ENCODE results near the gene WTIP. TPM values are rescaled to one million over a fixed set of nuclear protein-coding genes. Genes with fewer than 3 reads are reported as not detected.
"Not testable (repeated sequence)": the region's sequence is repeated elsewhere in the genome, so short reads cannot be mapped to it uniquely, and the experiment has no call there.

WTIP gene
- total and polyA plus RNA-seq, 5 donors = 8.2 to 20.1 (median 17.2) TPM

DNA sequence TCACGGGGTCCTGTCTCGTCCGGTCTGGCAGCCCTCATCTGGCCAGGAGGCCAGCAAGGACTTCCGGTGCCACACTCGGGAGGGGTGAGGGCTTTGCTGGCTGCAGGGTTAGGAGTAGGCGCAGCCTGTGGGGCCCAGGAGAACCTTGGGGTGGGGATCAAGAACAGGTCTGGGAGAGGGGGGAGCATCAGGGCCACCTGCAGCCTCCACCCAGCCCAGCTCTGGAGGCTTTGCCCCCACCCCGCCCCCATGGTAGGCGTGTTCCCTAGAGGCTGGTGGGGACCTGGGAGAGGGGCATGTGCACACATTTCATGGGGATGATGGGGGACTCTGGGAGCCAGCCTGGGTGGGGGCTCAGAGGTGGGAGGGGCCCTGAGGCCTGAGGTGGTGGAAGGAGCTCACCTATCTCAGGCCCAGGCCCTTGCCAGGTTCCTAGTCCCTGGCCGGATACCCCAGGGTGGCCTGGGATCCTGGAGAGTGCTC, 23.3 kb downstream of the WTIP start:
- Histone ChIP-seq H3K27ac (ENCODE audit: low read length) (no peak overlapping the region), H3K27me3 (ENCODE audit: control insufficient read depth, insufficient read depth) (no peaks in the 10 kb centered on the region), H3K4me3 (ENCODE audit: low read length) (no peak overlapping the region), H3K4me1 (ENCODE audit: control insufficient read depth, insufficient read depth, low read length) (no peaks in the 10 kb centered on the region), H3K9me3 (ENCODE audit: control insufficient read depth, low read length) (no peaks in the 10 kb centered on the region)
- intact Hi-C loops (cut with DNase I) = loop anchor here in 3 of 4 donors (5.0 kb wide), 1 partner anchor 207 kb away; no protein-coding TSS in a partner anchor
- WGBS = 60% methylated on average over 9 of the region's 9 CpGs
- no peak for ATAC-seq
- DNase-seq = peak in 1 of 3 donors; percentile 54

DNA sequence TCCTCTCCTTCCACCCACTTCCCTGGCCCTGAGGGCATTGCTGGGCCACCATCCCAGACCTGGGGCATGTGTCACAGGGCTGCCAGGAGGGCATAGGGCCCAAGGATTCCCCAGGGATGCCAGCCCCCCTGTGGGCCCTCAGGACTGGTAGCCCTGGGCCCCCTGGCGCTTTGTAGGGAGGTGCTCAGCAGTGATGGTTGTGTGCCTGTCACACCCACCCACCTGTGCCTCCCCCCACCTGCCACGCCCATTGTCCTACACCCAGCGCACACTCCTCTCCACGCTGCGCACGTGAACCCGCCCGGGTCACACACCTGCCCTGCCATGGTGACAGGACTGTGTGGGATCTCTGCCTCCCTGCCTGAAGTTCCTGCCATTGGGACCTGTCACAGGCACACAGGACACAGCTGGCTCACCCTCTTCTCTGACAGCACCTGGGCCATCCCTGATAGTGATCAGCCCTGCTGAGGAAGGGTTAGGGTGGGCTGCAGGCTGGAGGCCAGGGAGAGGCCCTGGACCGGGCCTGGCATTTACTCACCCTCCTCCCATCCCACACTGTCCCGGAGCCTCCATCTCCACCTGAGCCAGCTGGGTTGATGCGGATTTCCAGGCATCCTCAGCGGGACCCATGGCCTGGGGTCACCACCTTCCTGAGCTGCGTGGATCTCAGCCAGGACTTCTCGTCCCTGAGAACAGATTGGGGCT, 23.9 kb downstream of the WTIP start:
- DNase-seq (peak in 1 of 3 donors; percentile 48), ATAC-seq (peak in 1 of 2 donors; percentile 7)
- H3K27me3 ChIP-seq (ENCODE audit: control insufficient read depth, insufficient read depth) = no peaks in the 10 kb centered on the region
- no peaks in the 10 kb centered on the region for H3K9me3 ChIP-seq (ENCODE audit: control insufficient read depth, low read length)
- 72% methylated on average over 14 of the region's 14 CpGs for WGBS
- H3K4me3 ChIP-seq (ENCODE audit: low read length) = no peak overlapping the region
- no peaks in the 10 kb centered on the region for H3K4me1 ChIP-seq (ENCODE audit: control insufficient read depth, insufficient read depth, low read length)
- intact Hi-C loops (cut with DNase I) = no loop called here
- H3K27ac ChIP-seq (ENCODE audit: low read length) = no peak overlapping the region

DNA sequence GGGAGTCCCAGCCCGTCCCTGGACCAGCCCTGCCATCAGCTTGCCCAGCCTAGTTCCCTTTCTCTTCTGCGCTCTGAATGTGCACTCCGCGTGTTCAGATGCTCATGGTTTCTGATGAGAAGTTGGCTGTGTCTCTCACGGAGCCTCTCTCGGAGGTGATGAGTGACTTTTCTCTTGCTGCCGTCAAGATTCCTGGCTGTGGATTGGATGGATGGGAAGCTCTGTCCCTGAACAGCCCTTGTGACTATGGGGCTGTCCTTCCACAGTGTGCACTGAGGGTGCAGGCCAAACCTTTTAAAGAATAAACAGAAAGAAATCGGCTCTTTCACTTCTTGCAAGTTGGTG, 24.4 kb downstream of the WTIP start:
- H3K27ac ChIP-seq (ENCODE audit: low read length) = no peak overlapping the region
- H3K4me3 ChIP-seq (ENCODE audit: low read length) = no peak overlapping the region
- peak in 1 of 2 donors; percentile 23 for ATAC-seq
- no peaks in the 10 kb centered on the region for H3K9me3 ChIP-seq (ENCODE audit: control insufficient read depth, low read length)
- no peaks in the 10 kb centered on the region for H3K4me1 ChIP-seq (ENCODE audit: control insufficient read depth, insufficient read depth, low read length)
- WGBS = 40% methylated on average over 8 of the region's 8 CpGs
- no peak for DNase-seq
- intact Hi-C loops (cut with DNase I) = no loop called here
- H3K27me3 ChIP-seq (ENCODE audit: control insufficient read depth, insufficient read depth) = no peaks in the 10 kb centered on the region

- Histone ChIP-seq H3K27ac (ENCODE audit: low read length) (no peak overlapping the region), H3K9me3 (ENCODE audit: control insufficient read depth, low read length) (no peaks in the 10 kb centered on the region), H3K27me3 (ENCODE audit: control insufficient read depth, insufficient read depth) (no peaks in the 10 kb centered on the region), H3K4me3 (ENCODE audit: low read length) (no peak overlapping the region), H3K4me1 (ENCODE audit: control insufficient read depth, insufficient read depth, low read length) (no peaks in the 10 kb centered on the region)
- peak in 1 of 3 donors; percentile 21 for DNase-seq
- no peak for ATAC-seq
- intact Hi-C loops (cut with DNase I) = no loop called here
- 77% methylated on average over 4 of the region's 4 CpGs for WGBS
Measured at GRCh38 chr19:34507414-34508067, 26.0 kb downstream of the WTIP start.

DNA sequence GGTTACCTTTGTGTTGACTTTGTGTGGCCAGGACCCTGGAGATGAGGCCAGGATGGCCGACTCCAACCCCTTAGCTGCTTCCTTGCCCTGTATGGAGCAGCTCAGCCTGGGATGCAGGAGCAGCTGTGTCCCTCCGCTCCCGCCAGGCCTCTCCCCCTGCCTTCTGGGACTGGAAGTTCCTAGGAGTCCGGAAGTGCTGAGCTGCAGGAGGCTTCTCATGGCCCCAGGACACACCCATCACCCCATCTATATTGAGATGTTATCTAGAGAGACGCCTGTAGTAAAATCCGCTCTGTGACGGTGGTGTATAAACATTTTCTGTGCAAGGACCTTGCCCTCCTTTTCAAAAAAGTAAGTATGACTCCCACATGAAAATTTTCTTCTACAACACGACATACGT, 27.0 kb downstream of the WTIP start:
- WGBS = 61% methylated on average over 9 of the region's 9 CpGs

DNA sequence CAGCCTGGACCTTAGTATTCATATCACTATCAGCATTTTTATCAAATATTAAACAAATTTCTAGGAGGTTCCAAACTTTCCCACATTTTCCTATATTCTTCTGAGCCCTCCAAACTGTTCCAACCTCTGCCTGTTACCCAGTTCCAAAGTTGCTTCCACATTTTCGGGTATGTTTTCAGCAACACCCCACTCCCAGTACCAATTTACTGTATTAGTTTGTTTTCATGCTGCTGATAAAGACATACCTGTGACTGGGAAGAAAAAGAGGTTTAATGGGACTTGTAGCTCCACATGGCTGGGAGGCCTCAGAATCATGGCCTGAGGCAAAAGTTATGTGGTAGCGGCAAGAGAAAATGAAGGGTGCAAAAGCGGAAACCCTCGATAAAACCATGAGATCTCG, 29.3 kb downstream of the WTIP start:
- WGBS = 96% methylated on average over 5 of the region's 5 CpGs
- H3K4me1 ChIP-seq (ENCODE audit: control insufficient read depth, insufficient read depth, low read length); H3K27ac ChIP-seq (ENCODE audit: low read length); H3K27me3 ChIP-seq (ENCODE audit: control insufficient read depth, insufficient read depth); ATAC-seq; H3K9me3 ChIP-seq (ENCODE audit: control insufficient read depth, low read length); H3K4me3 ChIP-seq (ENCODE audit: low read length); DNase-seq; intact Hi-C loops (cut with DNase I): not testable (repeated sequence)

More for the DNA sequence above, 27.0 kb downstream of the WTIP start:
- no peak overlapping the region for H3K4me3 ChIP-seq (ENCODE audit: low read length)
- no peak overlapping the region for H3K27ac ChIP-seq (ENCODE audit: low read length)
- H3K4me1 ChIP-seq (ENCODE audit: control insufficient read depth, insufficient read depth, low read length) = no peaks in the 10 kb centered on the region
- no peaks in the 10 kb centered on the region for H3K9me3 ChIP-seq (ENCODE audit: control insufficient read depth, low read length)
- DNase-seq (peak in 1 of 3 donors; percentile 39), ATAC-seq (no peak)
- H3K27me3 ChIP-seq (ENCODE audit: control insufficient read depth, insufficient read depth) = no peaks in the 10 kb centered on the region
- intact Hi-C loops (cut with DNase I) = no loop called here

DNA sequence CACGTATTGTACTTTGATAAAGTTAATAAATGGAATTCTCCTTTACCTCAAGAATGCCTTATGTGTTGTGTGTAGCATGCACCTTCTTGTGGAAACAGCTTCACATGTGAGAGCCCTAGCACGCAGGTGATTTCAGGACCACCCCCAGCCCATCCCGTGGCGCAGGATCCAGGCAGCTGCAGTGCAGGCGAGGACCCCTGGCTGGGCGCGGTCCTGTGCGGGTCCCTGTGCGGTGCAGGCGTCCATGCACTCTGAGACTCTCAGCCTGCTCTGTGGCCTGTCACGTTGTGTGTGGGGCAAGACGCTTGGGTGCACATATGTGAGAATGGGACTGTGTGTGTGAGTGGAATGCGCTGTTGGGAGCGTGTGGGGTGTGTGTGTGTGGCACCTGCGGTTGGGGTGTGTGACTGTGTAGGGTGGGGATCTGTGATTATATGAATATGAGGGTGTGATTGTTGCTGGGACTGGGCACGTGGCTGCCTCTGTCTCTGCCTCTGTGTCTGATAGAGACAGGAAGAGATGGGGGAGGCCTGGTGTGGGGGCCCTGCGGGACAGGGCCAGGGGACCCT, 30.8 kb downstream of the WTIP start:
- Histone ChIP-seq H3K27ac (ENCODE audit: low read length) (no peak overlapping the region), H3K9me3 (ENCODE audit: control insufficient read depth, low read length) (no peaks in the 10 kb centered on the region), H3K4me3 (ENCODE audit: low read length) (no peak overlapping the region), H3K27me3 (ENCODE audit: control insufficient read depth, insufficient read depth) (no peaks in the 10 kb centered on the region), H3K4me1 (ENCODE audit: control insufficient read depth, insufficient read depth, low read length) (no peaks in the 10 kb centered on the region)
- 82% methylated on average over 17 of the region's 17 CpGs for WGBS
- ATAC-seq (peak; percentile 19 to 25), DNase-seq (peak in 1 of 3 donors; percentile 15)
- intact Hi-C loops (cut with DNase I) = no loop called here

DNA sequence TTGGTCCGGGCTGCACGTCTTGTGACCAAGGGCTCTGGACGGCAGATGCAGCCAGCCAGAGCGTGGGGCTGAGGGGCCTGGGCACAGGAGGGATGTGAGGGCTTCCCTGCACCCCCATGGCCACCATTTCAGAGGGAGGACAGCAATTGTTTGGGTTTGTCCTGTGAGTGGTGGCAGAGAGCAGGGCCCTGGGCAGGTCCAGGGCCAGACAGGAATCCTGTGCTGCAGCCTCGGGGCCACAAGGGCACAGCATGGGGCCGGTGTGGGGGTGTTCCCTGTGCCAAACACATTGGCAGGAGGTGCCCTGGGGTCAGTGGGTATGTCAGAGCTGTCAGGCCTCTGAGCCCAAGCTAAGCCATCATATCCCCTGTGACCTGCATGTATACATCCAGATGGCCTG, 32.2 kb downstream of the WTIP start:
- intact Hi-C loops (cut with DNase I) = no loop called here
- Histone ChIP-seq H3K27me3 (ENCODE audit: control insufficient read depth, insufficient read depth) (no peaks in the 10 kb centered on the region), H3K4me3 (ENCODE audit: low read length) (no peak overlapping the region), H3K4me1 (ENCODE audit: control insufficient read depth, insufficient read depth, low read length) (no peaks in the 10 kb centered on the region), H3K9me3 (ENCODE audit: control insufficient read depth, low read length) (no peaks in the 10 kb centered on the region), H3K27ac (ENCODE audit: low read length) (no peak overlapping the region)
- no peak for ATAC-seq
- 61% methylated on average over 6 of the region's 6 CpGs for WGBS
- peak in 1 of 3 donors; percentile 5 for DNase-seq

DNA sequence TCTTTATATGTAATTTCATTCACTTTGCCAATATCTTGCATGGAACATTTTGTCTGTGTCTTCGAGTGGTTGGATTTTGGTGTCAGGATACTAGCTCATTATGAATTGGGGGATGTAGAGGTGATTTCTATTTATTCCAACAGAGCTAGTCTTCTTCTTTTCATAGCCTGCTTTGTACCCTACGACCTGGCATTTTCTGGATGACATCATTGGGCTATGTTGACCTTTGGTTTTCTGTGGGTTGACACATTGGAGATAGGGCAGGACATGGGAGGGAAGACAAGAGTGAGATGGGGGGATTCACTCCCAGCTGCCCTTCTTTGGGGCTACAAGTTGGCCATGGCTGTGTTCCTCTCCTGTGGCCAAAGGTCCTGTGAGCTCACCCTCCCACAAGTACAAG, 38.0 kb downstream of the WTIP start:
- no peaks in the 10 kb centered on the region for H3K27me3 ChIP-seq (ENCODE audit: control insufficient read depth, insufficient read depth)
- 50% methylated on average over 2 of the region's 2 CpGs for WGBS
- no peak overlapping the region for H3K4me3 ChIP-seq (ENCODE audit: low read length)
- intact Hi-C loops (cut with DNase I) = no loop called here
- ATAC-seq (no peak), DNase-seq (no peak)
- no peaks in the 10 kb centered on the region for H3K4me1 ChIP-seq (ENCODE audit: control insufficient read depth, insufficient read depth, low read length)
- H3K27ac ChIP-seq (ENCODE audit: low read length) = no peak overlapping the region
- H3K9me3 ChIP-seq (ENCODE audit: control insufficient read depth, low read length) = no peaks in the 10 kb centered on the region

DNA sequence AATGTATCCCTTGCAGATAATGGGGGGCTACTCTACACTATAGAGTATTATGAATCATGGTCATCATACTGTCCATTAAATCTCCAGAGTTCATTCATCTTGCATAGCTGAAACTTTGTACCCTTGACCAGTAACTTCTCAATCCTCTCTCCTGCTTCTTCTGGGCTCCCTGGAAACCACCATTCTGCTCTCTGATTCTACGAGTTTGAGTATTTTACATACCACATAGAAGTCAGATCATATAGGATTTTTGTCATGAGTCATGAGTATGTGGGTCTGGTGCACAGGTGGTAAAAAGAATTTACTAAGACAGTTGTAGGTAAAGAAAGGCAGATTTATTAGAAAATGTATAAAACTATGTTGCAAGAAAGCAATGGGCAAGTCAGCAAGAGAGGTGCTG, 41.9 kb downstream of the WTIP start:
- 63% methylated on average over 1 of the region's 1 CpG for WGBS

GRCh38 chr19:34525001-34525400, 43.4 kb downstream of the WTIP start:
- WGBS = 68% methylated on average over 1 of the region's 1 CpG
- ATAC-seq = no peak
- intact Hi-C loops (cut with DNase I) = no loop called here

More for the DNA sequence above, 41.9 kb downstream of the WTIP start:
- no peak overlapping the region for H3K27ac ChIP-seq (ENCODE audit: low read length)
- no peaks in the 10 kb centered on the region for H3K4me1 ChIP-seq (ENCODE audit: control insufficient read depth, insufficient read depth, low read length)
- intact Hi-C loops (cut with DNase I) = no loop called here
- ATAC-seq = no peak
- H3K9me3 ChIP-seq (ENCODE audit: control insufficient read depth, low read length) = no peaks in the 10 kb centered on the region
- no peak for DNase-seq
- H3K27me3 ChIP-seq (ENCODE audit: control insufficient read depth, insufficient read depth) = no peaks in the 10 kb centered on the region
- H3K4me3 ChIP-seq (ENCODE audit: low read length) = no peak overlapping the region

More at GRCh38 chr19:34525001-34525400, 43.4 kb downstream of the WTIP start:
- H3K4me1 ChIP-seq (ENCODE audit: control insufficient read depth, insufficient read depth, low read length) = no peaks in the 10 kb centered on the region
- no peak overlapping the region for H3K27ac ChIP-seq (ENCODE audit: low read length)
- DNase-seq = no peak
- H3K27me3 ChIP-seq (ENCODE audit: control insufficient read depth, insufficient read depth) = no peaks in the 10 kb centered on the region
- H3K9me3 ChIP-seq (ENCODE audit: control insufficient read depth, low read length) = no peaks in the 10 kb centered on the region
- H3K4me3 ChIP-seq (ENCODE audit: low read length) = no peak overlapping the region

Data from right cardiac atrium (tissue), 5 donors.